Gastroesophageal sphincter (tissue), 4 donors: ENCODE results near the gene BLTP3A. TPM values are rescaled to one million over a fixed set of nuclear protein-coding genes. Genes with fewer than 3 reads are reported as not detected.

Experiments used
- ATAC-seq: fragments of 150-250 bp; one replicate; pipeline ENCODE4 v1.9.1; 2016; ENCODE audit warnings: mild to moderate bottlenecking, moderate library complexity
- H3K27ac ChIP-seq, 4 donors: fragments of 200-600 bp; sonication (generic) in 3 of 4; 1 replicate in 3 of 4; 2 replicates in 1 of 4; pipeline ENCODE4 v1.5.1; 2016 to 2019
- H3K27me3 ChIP-seq: fragments of 200-600 bp; sonication (generic); one replicate; pipeline ENCODE4 v1.5.1; 2019
- H3K36me3 ChIP-seq, 2 donors: fragments of 200-600 bp; sonication (generic); one replicate each; pipeline ENCODE4 v1.5.1; 2019; ENCODE audit warnings: control low read depth in 1 of 2
- H3K4me1 ChIP-seq, 3 donors: fragments of 200-600 bp; sonication (generic); 1 replicate in 2 of 3; 2 replicates in 1 of 3; pipeline ENCODE4 v1.5.1; 2016 to 2019; ENCODE audit warnings: control low read depth in 2 of 3
- H3K4me3 ChIP-seq, 2 donors: fragments of 200-600 bp; sonication (generic); one replicate each; pipeline ENCODE4 v1.5.1; 2019; ENCODE audit warnings: mild to moderate bottlenecking in 1 of 2, moderate library complexity in 1 of 2
- H3K9me3 ChIP-seq, 3 donors: fragments of 200-600 bp; sonication (generic); one replicate each; pipeline ENCODE4 v1.5.1; 2017 to 2019; ENCODE audit warnings: control low read depth in 2 of 3
- EP300 ChIP-seq: sonication (generic); formaldehyde crosslinking; IDR thresholded peaks from one replicate; pipeline ENCODE4 v1.6.1; 2017; ENCODE audit warnings: antibody characterized with exemption, mild to moderate bottlenecking
- POLR2A ChIP-seq, 2 donors: fragments of 450-650 bp; IDR thresholded peaks; one replicate each; pipeline ENCODE4 v1.6.1; 2017; ENCODE audit warnings: antibody characterized with exemption in 2 of 2, mild to moderate bottlenecking in 2 of 2, moderate library complexity in 1 of 2
- POLR2AphosphoS5 ChIP-seq: sonication (generic); formaldehyde crosslinking; IDR thresholded peaks from one replicate; pipeline ENCODE4 v1.6.1; 2017; ENCODE audit warnings: antibody characterized with exemption
- WGBS, 2 donors: methylation state at CpG; one replicate each; pipeline ENCODE4 v1.1.5; 2018; ENCODE audit warnings: low coverage in 1 of 2; 5-methylcytosine and 5-hydroxymethylcytosine counted together
- small RNA-seq, 4 donors: library from RNA; depleted of rRNA; stranded (forward); fragments of <200 nt; gene quantifications; one replicate each; pipeline ENCODE3, GENCODE V24; 2016
- total RNA-seq, 4 donors: library from RNA; depleted of rRNA; stranded (reverse); fragments of >200 nt; gene quantifications; one replicate each; pipeline ENCODE4 v1.1.0, GENCODE V29; 2016
- TF ChIP-seq, protein P1 (sequence below), 4 experiments: fragments of 200-600 bp in 2 of 4; fragments of 450-650 bp in 2 of 4; sonication (generic) in 1 of 4; IDR thresholded peaks; one replicate each; pipeline ENCODE4 v1.5.1; 2017 to 2019; ENCODE audit warnings: antibody characterized with exemption in 4 of 4, mild to moderate bottlenecking in 2 of 4, moderate library complexity in 2 of 4

BLTP3A gene
- total RNA-seq, 4 donors from 2014 or later, result 6.4 to 11.8 (median 7.7) TPM

DNA sequence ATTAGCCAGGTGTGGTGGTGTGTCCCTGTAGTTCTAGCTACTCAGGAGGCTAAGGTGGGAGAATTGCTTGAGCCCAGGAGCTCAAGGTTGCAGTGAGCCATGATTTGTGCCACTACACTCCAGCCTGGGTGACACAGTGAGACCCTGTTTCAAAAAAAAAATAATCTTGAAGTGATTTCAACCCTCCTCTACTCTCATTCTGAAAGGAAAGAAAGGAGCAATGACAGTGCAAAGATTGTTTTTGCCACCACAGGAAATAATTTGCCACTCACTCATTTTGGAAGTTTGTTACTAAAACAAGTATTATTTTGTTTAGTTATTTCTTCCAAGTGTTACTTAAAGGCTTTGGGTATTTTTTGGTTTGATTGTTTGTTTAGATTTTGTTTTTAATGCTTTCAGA is 45.6 kb downstream of the BLTP3A start:
- H3K27me3 ChIP-seq, result no peaks in the 10 kb centered on the region
- peaks cover 0 to 75% of the 10 kb centered on the region in 2 donors for H3K36me3 ChIP-seq
- H3K27ac ChIP-seq, result no peak overlapping the region
- H3K9me3 ChIP-seq, result no peaks in the 10 kb centered on the region
- TF ChIP-seq, protein P1, sequence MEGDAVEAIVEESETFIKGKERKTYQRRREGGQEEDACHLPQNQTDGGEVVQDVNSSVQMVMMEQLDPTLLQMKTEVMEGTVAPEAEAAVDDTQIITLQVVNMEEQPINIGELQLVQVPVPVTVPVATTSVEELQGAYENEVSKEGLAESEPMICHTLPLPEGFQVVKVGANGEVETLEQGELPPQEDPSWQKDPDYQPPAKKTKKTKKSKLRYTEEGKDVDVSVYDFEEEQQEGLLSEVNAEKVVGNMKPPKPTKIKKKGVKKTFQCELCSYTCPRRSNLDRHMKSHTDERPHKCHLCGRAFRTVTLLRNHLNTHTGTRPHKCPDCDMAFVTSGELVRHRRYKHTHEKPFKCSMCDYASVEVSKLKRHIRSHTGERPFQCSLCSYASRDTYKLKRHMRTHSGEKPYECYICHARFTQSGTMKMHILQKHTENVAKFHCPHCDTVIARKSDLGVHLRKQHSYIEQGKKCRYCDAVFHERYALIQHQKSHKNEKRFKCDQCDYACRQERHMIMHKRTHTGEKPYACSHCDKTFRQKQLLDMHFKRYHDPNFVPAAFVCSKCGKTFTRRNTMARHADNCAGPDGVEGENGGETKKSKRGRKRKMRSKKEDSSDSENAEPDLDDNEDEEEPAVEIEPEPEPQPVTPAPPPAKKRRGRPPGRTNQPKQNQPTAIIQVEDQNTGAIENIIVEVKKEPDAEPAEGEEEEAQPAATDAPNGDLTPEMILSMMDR (IDR thresholded peaks at IDR 0.05), result no peak
- TF ChIP-seq POLR2A (IDR thresholded peaks at IDR 0.05) (no peak), POLR2AphosphoS5 (no peak), EP300 (no peak)
- H3K4me3 ChIP-seq, result no peak overlapping the region
- ATAC-seq, result no peak
- no peaks in the 10 kb centered on the region for H3K4me1 ChIP-seq

- Histone ChIP-seq H3K27me3 (no peaks in the 10 kb centered on the region), H3K4me1 (no peaks in the 10 kb centered on the region), H3K4me3 (no peak overlapping the region), H3K36me3 (peaks cover 0 to 81% of the 10 kb centered on the region in 2 donors), H3K27ac (no peak overlapping the region), H3K9me3 (no peaks in the 10 kb centered on the region)
- TF ChIP-seq POLR2A (IDR thresholded peaks at IDR 0.05) (no peak), POLR2AphosphoS5 (no peak), EP300 (no peak)
- TF ChIP-seq, protein P1 (IDR thresholded peaks at IDR 0.05), result no peak
- no peak for ATAC-seq
- 87% methylated on average over 7 of the region's 15 CpGs; no CpG with 5 or more reads in 1 of the 2 donors for WGBS, 2 donors
These were observed 47.9 kb downstream of the BLTP3A start for GRCh38 chr6:34839666-34840352.

Small RNA genes within 50 kb of the gene (small RNA-seq; reads per million reads assigned to genes)
- gene RF00019, result 0 reads per million in 4 donors

Other genes with a start within 250 kb of the BLTP3A start
- 1 to 10 TPM in 1 of 4 donors, not detected in 3; 4.4 TPM for gene SPDEF, start 235.8 kb upstream of the BLTP3A start, total RNA-seq
- 100 to 1,000 TPM in 1 of 4 donors, 10 to 100 TPM in 3; 84.4 to 116 (median 96.6) TPM for gene ILRUN, start 95.3 kb upstream of the BLTP3A start, total RNA-seq
- 10 to 100 TPM; 39.0 to 72.0 (median 53.5) TPM for gene SNRPC, start 34.6 kb upstream of the BLTP3A start, total RNA-seq
- 10 to 100 TPM; 20.9 to 25.6 (median 23.2) TPM for gene TAF11, start 96.0 kb downstream of the BLTP3A start, total RNA-seq
- 100 to 1,000 TPM in 2 of 4 donors, 10 to 100 TPM in 2; 52.0 to 135 (median 88.4) TPM for gene ANKS1A, start 97.2 kb downstream of the BLTP3A start, total RNA-seq